K562 (cell line): ENCODE data around the gene SDR39U1. TPM values are rescaled to one million over a fixed set of nuclear protein-coding genes. Genes with fewer than 3 reads are reported as not detected.
A peak's percentile ranks its signal among the peaks of the same experiment; 100 is the strongest.

Source experiments
- ARHGAP35 ChIP-seq: fragments of 450-650 bp; IDR thresholded peaks from 2 replicates; pipeline ENCODE4 v1.6.1; 2018; ENCODE audit not compliant: partially characterized antibody
- CEBPG ChIP-seq, 3 experiments: fragments of 200-800 bp in 1 of 3; sonication (Bioruptor generic) in 1 of 3; sonication (generic) in 1 of 3; formaldehyde crosslinking in 1 of 3; IDR thresholded peaks in 2 of 3; conservative IDR thresholded peaks in 1 of 3; 2 replicates each; pipeline versions ENCODE4 v1.6.1 to v1.8.0; 2016 to 2022; ENCODE audit warnings: missing compliant biosample characterization in 2 of 3, missing genetic modification characterization in 2 of 3, mild to moderate bottlenecking in 1 of 3, missing genetic modification reagents in 1 of 3
- CHAMP1 ChIP-seq: fragments of 450-650 bp; IDR thresholded peaks from 2 replicates; pipeline ENCODE4 v1.6.1; 2016; ENCODE audit warnings: mild to moderate bottlenecking
- EWSR1 ChIP-seq: fragments of 450-650 bp; IDR thresholded peaks from 2 replicates; pipeline ENCODE4 v1.6.1; 2018; ENCODE audit warnings: borderline replicate concordance, mild to moderate bottlenecking, low read depth, moderate library complexity; ENCODE audit not compliant: partially characterized antibody
- HDAC2 ChIP-seq: fragments of 450-650 bp; IDR thresholded peaks from 2 replicates; pipeline ENCODE4 v1.6.1; 2016; ENCODE audit warnings: mild to moderate bottlenecking
- HIVEP1 ChIP-seq: fragments of 250-450 bp; sonication (Bioruptor Pico); IDR thresholded peaks from 2 replicates; pipeline ENCODE4 v1.4.0; 2020; ENCODE audit warnings: mild to moderate bottlenecking
- LEF1 ChIP-seq: fragments of 450-650 bp; IDR thresholded peaks from 2 replicates; pipeline ENCODE4 v1.6.1; 2016; ENCODE audit warnings: mild to moderate bottlenecking
- MEF2D ChIP-seq: conservative IDR thresholded peaks from 2 replicates; pipeline ENCODE4 v1.6.1; 2016; ENCODE audit warnings: low read depth, missing genetic modification characterization, missing compliant biosample characterization
- MXI1 ChIP-seq: IDR thresholded peaks from 2 replicates; pipeline ENCODE4 v1.6.1; 2011; ENCODE audit warnings: low read depth, mild to moderate bottlenecking, improper control_type of control experiment, low read length
- MYBL2 ChIP-seq, 2 experiments: fragments of 450-650 bp in 1 of 2; sonication (generic) in 1 of 2; formaldehyde crosslinking in 1 of 2; IDR thresholded peaks; 2 replicates each; pipeline versions ENCODE4 v1.6.1 to v1.8.1; 2017 to 2022; ENCODE audit warnings: borderline replicate concordance in 1 of 2, inconsistent platforms in 1 of 2, low read depth in 1 of 2, mild to moderate bottlenecking in 1 of 2, missing genetic modification reagents in 1 of 2, moderate library complexity in 1 of 2
- RB1 ChIP-seq: fragments of 450-650 bp; IDR thresholded peaks from 2 replicates; pipeline ENCODE4 v1.6.1; 2017; ENCODE audit warnings: low read depth, mild to moderate bottlenecking
- SMAD4 ChIP-seq: fragments of 250-450 bp; sonication (Bioruptor Pico); conservative IDR thresholded peaks from 2 replicates; pipeline ENCODE4 v1.8.0; 2021; ENCODE audit warnings: inconsistent platforms, mild to moderate bottlenecking, moderate library complexity
- TCF3 ChIP-seq: sonication (generic); formaldehyde crosslinking; IDR thresholded peaks from 2 replicates; pipeline ENCODE4 v1.4.0; 2020; ENCODE audit warnings: mild to moderate bottlenecking, missing genetic modification reagents
- TFAP4 ChIP-seq: sonication (generic); formaldehyde crosslinking; IDR thresholded peaks from 2 replicates; pipeline ENCODE4 v1.8.0; 2022; ENCODE audit warnings: missing genetic modification reagents, mild to moderate bottlenecking, moderate library complexity, borderline replicate concordance
- TFE3 ChIP-seq: fragments of 450-650 bp; formaldehyde crosslinking; IDR thresholded peaks from 2 replicates; pipeline ENCODE4 v1.4.0; 2020; ENCODE audit warnings: mild to moderate bottlenecking, mixed read lengths
- VEZF1 ChIP-seq: fragments of 200-800 bp; sonication (Bioruptor generic); IDR thresholded peaks from 2 replicates; pipeline ENCODE4 v1.6.1; 2017; ENCODE audit warnings: missing genetic modification characterization, missing compliant biosample characterization
- ZC3H4 ChIP-seq: sonication (generic); formaldehyde crosslinking; IDR thresholded peaks from 2 replicates; pipeline ENCODE4 v1.9.0; 2021; ENCODE audit warnings: missing genetic modification reagents, borderline replicate concordance
- ZFP91 ChIP-seq: sonication (generic); formaldehyde crosslinking; IDR thresholded peaks from 2 replicates; pipeline ENCODE4 v1.8.0; 2022; ENCODE audit warnings: mild to moderate bottlenecking, missing genetic modification reagents
- polyA plus RNA-seq, 8 experiments: library from polyadenylated mRNA; depleted of rRNA in 4 of 8; stranded (reverse) in 5 of 8; unstranded in 3 of 8; fragments of >200 nt; fragmentation: Nextera tagmentation in 2 of 8; fragmentation: Illumina TruSeq in 1 of 8; extraction: Ambion mirVana in 2 of 8; extraction: Trizol in 1 of 8; gene quantifications; 2 replicates each; pipeline versions ENCODE4 v1.2.1 to v1.2.3, GENCODE V29; 2011 to 2014; ENCODE audit warnings: inconsistent platforms in 1 of 8, missing spikeins in 1 of 8
- total RNA-seq, 7 experiments: library from RNA; depleted of rRNA in 6 of 7; stranded (reverse); fragments of >200 nt in 6 of 7; fragmentation: Illumina TruSeq in 2 of 7; extraction: Trizol in 2 of 7; gene quantifications; 2 replicates each; pipeline versions ENCODE4 v1.2.1 to v1.2.3, GENCODE V29; 2011 to 2021; ENCODE audit warnings: low replicate concordance in 1 of 7

The SDR39U1 gene
- total and polyA plus RNA-seq, 9 of the 15 experiments (the other 6 are each of a cell fraction or from before 2014, with no cell fraction given): 10.4 to 56.1 (median 19.8) TPM

- TF ChIP-seq CHAMP1: no peak
- TF ChIP-seq ZC3H4 (CRISPR knock-in tag): no peak
- no peak for TF ChIP-seq ARHGAP35
- no peak for TF ChIP-seq MYBL2 (IDR thresholded peaks at IDR 0.05; ENCODE audit: low read depth)
- TF ChIP-seq MYBL2 (CRISPR knock-in tag; IDR thresholded peaks at IDR 0.05; ENCODE audit: borderline replicate concordance): no peak
- peak; percentile 62 for TF ChIP-seq SMAD4
- no peak for TF ChIP-seq TFE3 (CRISPR knock-in tag)
- TF ChIP-seq TCF3 (CRISPR knock-in tag): no peak
- peak; percentile 39; the same call in 1 of the 2 replicates for TF ChIP-seq TFAP4
- TF ChIP-seq HDAC2: no peak
- no peak for TF ChIP-seq LEF1
- no peak for TF ChIP-seq CEBPG (CRISPR knock-in tag; IDR thresholded peaks at IDR 0.05)
- peak in 1 of 2 experiments; percentile 11; a peak in 1 of 4 replicates for TF ChIP-seq CEBPG (tag; conservative IDR thresholded peaks at IDR 0.05 in 1 of 2, IDR thresholded peaks at IDR 0.05 in 1 of 2)
- TF ChIP-seq ZFP91 (CRISPR knock-in tag): no peak
- TF ChIP-seq MEF2D (tag): no peak
- no peak for TF ChIP-seq EWSR1
- TF ChIP-seq VEZF1: peak; percentile 64
- no peak for TF ChIP-seq MXI1
- TF ChIP-seq HIVEP1: no peak
- 0 out of 2 replicates have a peak, but pooled peaks have one; percentile 24 for TF ChIP-seq RB1
Observed at GRCh38 chr14:24429395-24430142, 13.0 kb downstream of the SDR39U1 start, which contains the start of the genes CBLN3 and KHNYN (continued).
